ENCODE results near the gene TMED1.
A peak's percentile ranks its signal among the peaks of the same experiment; 100 is the strongest.

Gene TMED1

DNA sequence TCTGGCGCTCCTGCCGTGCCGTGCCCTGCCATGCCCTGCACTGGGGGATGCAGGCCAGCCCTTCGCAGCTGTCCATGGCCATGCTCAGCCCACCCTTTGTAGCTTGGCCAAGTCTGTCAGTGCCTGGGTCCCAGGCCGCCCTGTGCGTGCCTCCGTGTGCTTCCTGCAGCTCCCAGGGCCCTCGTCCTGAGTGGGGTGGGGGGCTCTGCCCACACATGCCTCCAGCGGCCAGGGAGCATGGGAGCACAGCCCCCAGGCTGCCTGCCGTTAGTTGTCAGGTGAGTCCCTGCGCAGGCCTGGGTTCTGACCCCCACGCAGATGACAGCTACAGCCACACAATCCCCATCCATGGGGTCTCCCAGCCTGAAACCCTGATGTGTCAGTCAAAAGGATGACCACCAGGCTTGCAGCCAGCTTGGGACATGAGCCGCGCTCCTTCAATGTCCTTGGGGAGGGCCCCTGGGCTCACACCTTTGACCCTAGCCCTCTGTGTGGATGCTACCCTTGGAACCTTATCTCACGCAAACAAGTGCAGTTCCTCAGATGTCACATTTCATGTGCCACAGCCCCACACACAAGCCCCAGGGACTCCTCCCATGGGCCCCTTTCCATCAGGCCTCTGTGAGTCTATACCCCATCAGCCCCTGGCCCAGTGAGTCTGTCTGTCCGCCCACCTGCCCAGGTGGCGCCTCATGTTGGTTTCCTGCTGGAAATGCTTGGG, 24.5 kb downstream of the TMED1 start:
- DNase-seq (ENCODE audit: low spot score) = no peak

DNA sequence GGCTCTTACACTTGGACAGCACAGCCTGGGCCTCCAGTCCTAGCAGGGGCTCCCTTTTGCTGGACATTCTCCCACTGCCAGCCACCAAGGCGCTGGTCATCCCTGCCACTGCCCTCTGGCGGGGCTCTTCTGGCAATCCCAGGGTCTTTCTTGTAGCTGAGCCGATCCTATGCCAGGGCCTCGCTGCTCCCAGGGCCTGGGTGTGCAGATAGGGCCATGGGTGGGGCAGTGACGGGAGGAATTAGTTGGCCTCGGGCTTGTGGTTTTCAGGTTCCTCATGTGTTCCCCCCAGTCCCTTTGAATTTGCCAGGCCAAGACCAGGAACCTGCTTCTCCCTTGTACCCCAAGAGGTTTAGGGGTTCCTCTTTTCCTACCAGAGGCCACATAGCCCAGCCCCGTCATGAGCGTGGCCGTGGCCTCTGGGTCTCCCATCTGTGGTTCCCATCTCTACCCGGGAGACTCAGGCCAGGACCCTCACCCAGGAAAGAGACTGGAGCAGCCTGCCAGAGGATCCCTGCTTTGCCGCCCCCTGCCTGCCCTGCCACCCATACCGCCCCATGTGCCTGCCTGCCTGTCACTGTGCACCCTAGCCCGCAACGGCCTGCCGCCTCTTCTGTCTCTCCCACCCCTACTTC, 26.2 kb downstream of the TMED1 start:
- no peak for DNase-seq (ENCODE audit: low spot score)

DNA sequence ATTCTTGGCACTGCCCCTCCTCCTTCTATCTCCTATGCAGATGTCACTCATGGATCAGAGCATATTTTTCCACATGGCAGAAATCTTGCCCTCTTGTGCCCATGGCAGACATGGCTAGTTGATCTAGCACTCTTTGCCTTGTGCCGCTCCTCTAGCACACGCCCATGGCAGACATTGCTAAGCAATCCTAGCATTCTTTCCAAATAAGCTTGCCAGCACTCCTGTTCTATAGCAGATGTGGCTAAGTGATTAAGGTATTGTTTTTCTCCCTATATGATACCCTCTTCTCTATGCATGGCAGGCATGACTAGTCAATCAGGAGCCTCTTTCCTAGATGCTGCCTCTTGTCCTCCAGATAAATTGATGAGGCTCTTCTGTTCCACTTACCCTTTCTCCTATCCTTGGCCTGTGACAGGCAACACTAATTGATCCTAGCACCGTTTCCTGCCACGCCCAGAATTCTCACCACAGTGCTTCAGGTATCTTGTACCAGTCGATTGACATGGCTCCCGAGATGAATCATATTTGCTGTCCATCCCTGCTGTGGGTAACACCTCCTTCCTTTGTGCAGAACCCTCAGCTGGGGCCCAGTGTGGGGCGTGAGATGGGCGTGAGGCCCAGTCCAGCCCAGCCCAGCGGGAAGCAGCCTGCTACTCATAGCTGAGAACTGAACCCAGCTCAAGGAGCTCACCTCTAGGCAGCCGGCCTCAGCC, 26.9 kb downstream of the TMED1 start:
- no peak for DNase-seq (ENCODE audit: low spot score)

DNA sequence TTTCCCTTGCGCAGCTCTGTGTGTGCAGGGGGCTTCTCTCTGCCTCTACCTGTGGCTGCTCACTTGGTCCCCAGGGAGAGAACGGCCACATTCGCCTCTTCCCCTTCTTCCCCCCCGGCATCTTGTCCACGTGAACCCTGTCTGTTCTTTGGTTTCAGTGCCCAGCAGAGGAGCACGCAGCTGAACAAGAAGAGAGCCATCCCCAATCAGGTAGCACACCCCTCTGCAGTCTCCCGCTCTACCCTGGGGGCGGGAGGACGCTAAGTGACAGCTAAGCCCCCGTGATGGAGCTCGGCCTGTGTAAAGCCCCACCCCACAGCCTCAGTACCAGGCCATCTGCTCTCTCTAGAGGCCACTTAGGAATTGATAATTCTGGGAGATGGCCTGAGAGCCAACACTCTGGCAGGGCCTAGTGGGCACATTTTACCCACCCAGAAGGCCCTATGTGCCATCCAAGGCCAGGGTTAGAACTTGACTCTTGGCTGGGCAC, 30.2 kb downstream of the TMED1 start:
- DNase-seq (ENCODE audit: low spot score) = peak; percentile 53

DNA sequence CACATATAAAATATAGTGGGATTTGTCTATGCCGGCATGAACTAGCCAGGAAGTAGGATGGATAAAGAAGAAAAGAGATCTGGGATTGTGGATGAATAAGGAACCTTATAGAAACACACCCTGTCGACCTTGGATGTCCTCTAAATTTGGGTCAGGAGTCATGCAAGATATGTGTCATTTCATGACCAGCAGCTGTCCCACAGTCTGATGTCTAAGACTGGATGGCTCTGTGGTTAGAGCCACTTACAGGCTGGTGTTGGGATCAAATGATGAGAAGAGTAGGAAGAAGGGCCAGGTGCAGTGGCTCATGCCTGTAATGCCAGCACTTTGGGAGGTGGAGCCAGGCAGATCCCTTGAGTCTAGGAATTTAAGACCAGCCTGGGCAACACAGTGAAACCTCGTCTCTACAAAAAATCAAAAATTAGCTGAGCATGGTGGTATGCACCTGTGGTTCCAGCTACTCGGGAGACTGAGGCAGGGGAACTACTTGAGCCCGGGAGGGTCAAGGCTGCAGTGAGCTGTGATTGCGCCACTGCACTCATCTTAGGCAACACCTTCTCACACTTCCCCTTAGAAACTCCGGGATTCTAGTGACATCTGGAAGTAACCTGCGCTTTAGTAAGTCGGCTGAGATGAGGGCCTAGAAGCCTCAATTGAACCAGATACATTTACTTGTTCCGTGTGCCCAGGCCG, 30.8 kb downstream of the TMED1 start:
- peak; percentile 50 for DNase-seq (ENCODE audit: low spot score)

DNA sequence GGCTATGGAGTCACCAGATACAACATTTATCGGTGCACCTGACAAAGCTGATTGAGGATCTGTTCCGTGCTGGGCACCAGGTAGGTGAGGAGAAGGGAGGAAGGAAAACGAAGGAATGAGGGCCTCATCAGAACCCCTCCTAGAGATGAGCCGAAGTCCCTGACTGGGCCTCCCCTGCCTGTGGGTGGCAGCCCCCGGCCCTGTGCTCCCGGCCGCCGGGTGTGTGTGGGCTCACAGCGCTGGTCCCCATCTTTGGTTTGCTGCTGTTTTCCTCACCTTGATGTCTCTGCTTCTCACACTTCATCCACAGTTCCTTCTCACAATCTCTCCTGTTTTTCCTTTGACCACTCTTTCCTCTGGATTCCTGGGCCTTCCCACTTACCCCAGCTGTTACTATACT, 32.8 kb downstream of the TMED1 start:
- DNase-seq (ENCODE audit: low spot score) = no peak

DNA sequence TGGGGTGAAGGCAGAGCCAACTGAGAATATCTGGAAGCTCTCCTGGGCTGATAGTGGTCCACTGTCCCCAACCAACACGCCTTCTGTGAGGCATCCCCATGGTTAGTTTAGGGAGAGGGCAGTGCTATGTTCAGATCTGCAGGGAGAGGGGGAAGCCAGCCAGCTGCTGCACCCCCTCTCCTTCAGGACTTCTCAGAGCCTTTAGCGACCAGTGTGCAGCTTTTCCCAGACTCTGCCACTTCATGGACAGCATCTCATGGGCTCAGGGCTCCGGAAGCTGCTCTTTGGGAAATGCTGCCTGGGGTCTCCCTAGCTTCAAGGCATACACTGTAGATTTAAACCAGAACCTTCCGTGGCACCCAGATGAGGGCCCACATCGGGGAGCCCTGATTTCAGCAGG, 33.5 kb downstream of the TMED1 start:
- DNase-seq (ENCODE audit: low spot score) = no peak

DNA sequence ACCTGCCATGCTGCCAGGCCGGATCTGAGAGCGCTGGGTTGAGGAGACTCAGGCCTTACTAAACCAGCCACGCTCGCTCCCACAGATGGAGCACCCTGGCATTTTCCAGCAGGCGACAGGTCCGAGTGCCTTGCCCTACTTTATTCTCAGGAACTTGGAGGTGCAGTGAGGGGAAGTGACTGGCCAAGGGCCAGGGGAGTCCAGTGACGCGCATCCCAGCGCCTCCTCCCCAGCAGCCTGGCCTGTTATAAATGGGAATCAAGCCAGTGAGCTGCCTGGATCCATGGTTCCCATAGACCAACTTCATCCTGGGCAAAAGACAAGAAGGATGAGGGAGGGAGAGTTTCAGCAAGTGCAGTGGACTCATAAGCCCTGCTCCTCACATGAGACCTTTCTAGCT, 35.5 kb downstream of the TMED1 start:
- DNase-seq (ENCODE audit: low spot score) = peak; percentile 40

DNA sequence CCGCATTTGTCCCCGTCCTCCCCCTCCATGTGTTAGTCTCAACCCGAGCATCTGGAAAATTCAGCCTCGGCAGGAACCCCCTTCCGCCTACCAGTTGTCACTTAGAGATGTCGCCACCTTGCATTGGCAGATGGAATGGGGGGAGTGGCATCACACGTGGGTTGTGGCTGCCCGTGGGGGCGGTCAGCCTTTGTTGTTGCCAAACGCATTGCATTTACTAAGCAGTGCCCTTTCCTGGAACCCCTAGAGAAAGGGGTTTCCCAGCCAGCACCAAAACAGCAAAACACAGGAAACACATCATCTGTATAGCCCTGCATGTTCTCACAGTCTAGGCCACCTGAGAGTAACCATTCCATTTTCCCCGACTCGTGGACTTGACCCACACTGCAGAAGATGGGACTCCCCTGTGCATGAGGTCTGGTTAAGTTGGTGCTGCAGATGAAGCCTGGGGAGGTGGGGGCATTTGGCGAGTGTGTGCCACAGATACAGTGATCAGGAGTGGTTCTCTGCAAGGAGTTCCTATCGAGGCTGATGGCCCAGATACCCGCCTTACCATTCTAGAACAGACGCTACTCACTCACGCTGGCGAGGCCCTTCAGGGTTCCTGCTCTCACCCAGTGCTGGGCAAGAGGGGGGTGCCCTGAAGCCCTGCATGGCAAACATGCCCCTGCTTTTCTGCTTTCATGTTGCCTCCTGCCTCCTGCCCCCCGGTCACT, 38.3 kb downstream of the TMED1 start:
- peak; percentile 55 for DNase-seq (ENCODE audit: low spot score)

DNA sequence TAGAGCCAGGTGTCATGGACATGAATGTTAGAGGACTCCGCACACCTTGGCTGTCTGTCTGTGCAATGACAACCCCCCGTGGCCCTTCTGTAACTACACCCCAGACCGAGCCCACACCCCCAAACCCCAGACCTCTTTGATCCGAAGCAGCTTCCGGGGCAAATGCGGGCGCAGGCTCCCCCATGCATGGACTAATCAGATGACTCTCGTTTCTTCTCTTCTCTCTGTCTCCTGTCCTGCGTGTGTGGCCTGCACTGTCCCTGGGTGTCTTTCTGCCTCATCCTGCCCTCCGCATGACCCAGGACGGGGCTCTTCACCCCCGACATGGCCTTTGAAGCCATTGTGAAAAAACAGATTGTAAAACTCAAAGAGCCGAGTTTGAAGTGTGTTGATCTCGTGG, 38.9 kb downstream of the TMED1 start:
- DNase-seq (ENCODE audit: low spot score) = no peak

DNA sequence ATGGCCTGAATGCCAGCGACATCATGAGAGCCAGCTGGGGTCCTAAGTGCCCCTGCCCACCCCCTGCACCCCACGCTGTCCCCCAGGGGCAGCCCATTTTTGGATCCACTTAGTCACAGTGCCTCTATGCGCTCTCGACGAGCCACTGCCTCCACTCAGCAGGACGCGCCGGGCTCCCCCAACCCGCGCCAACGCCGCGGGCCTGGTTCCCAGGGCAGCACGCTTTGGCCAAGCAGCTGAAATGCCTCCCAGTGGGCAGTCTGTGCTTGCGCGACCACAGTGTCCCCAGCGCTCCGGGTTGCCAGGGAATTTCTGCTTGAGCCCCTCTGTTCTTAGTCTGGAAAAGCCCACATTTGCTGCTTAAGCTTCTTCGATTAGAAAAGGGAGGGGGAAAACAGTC, 39.4 kb downstream of the TMED1 start:
- DNase-seq (ENCODE audit: low spot score) = no peak

DNA sequence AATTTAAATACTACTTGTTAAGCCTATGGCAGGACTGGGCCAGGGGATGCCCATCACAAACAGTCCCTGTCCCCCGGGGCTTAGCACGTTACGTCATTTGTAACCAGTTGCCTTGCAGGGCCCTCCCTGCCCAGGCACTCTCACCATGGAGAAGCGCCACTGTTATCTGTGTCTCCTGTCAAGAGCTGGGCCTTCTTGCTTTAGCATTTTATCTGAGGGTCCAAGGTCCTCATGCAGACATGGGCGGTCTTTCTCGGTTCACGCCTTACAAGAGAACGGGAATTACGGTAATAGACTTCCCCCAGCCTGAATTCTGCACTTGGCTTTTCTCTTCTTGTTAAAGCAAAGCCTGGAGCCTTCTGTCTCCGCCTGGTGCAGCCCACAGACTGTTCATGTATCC, 46.1 kb downstream of the TMED1 start:
- no peak for DNase-seq (ENCODE audit: low spot score)

DNA sequence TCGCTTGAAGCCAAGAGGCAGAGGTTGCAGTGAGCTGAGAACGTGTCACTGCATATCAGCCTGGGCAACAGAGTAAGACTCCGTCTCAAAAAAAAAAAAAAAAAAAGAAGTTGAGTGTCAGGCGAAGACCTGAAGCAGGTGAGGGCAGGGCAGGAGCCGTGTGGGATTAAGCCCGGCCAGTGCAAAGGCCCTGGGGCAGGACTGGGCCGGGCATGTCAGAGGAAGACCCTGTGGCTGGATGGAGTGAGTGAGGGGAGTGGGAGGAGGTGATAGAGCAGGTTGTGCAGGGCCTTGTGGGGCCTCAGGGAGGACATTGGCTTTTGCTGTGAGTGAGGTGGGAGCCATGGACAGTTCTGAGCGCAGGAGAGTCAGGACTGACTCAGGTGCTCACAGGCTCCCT, 47.9 kb downstream of the TMED1 start:
- no peak for DNase-seq (ENCODE audit: low spot score)

DNA sequence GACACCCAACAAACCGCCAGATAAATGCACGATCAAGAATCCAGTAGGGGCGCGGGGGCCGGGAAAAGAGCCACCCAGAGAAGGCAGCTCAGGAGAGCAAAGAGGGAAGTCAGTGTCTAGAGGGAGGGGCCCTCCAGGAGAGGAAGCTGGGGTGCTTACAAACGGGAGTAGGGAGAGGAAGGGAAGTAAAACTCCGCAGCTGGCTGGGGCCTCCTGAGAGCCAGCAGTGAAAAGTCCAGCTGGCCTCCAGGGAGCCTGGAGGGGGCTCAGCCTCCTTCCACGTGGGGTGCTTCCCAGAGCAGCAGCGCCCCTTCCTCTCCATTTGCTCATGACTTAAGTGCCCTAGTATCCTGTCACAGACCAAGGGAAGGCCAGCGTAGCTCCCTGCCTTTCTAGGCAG, 51.8 kb downstream of the TMED1 start:
- peak; percentile 64 for DNase-seq (ENCODE audit: low spot score)

DNA sequence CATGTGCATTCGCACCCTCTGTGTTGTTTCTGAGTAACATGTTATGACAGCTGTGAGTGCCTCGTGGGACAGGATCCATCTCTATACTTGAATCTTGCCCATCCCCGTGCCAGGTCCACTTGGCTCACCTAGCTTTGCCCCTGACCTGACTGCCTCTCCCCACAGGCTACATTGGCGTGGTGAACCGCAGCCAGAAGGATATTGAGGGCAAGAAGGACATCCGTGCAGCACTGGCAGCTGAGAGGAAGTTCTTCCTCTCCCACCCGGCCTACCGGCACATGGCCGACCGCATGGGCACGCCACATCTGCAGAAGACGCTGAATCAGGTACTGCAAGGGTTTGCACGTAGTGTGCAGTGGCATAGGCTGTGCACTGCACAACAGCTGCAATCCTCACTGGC, 53.2 kb downstream of the TMED1 start:
- no peak for DNase-seq (ENCODE audit: low spot score)

Data from pons (tissue), 1 donor.